Raji (cell line): ENCODE results near the gene ADNP2.

ENCODE experiments used
- POLR2A ChIP-seq: IDR thresholded peaks from 2 replicates; pipeline ENCODE4 v1.6.1; 2011; ENCODE audit warnings: low read depth, low read length, control low read depth; ENCODE audit not compliant: insufficient read depth

The ADNP2 gene

GRCh38 chr18:80184243-80184772 lies 75.2 kb downstream of the ADNP2 start:
- no peak for TF ChIP-seq POLR2A

- no peak for TF ChIP-seq POLR2A
Measured at GRCh38 chr18:80185545-80185944, 76.5 kb downstream of the ADNP2 start.

- no peak for TF ChIP-seq POLR2A
Measured at GRCh38 chr18:80187956-80188642, 79.0 kb downstream of the ADNP2 start.

- TF ChIP-seq POLR2A, result no peak
Measured at GRCh38 chr18:80188643-80189530, 79.8 kb downstream of the ADNP2 start.

GRCh38 chr18:80189531-80189865 lies 80.4 kb downstream of the ADNP2 start:
- no peak for TF ChIP-seq POLR2A
